Measurements from ENCODE around the gene EIF5. TPM values are rescaled to one million over a fixed set of nuclear protein-coding genes. Genes with fewer than 3 reads are reported as not detected.

EIF5 gene
- total RNA-seq, 1 donor from 2014 or later, result 330 TPM

DNA sequence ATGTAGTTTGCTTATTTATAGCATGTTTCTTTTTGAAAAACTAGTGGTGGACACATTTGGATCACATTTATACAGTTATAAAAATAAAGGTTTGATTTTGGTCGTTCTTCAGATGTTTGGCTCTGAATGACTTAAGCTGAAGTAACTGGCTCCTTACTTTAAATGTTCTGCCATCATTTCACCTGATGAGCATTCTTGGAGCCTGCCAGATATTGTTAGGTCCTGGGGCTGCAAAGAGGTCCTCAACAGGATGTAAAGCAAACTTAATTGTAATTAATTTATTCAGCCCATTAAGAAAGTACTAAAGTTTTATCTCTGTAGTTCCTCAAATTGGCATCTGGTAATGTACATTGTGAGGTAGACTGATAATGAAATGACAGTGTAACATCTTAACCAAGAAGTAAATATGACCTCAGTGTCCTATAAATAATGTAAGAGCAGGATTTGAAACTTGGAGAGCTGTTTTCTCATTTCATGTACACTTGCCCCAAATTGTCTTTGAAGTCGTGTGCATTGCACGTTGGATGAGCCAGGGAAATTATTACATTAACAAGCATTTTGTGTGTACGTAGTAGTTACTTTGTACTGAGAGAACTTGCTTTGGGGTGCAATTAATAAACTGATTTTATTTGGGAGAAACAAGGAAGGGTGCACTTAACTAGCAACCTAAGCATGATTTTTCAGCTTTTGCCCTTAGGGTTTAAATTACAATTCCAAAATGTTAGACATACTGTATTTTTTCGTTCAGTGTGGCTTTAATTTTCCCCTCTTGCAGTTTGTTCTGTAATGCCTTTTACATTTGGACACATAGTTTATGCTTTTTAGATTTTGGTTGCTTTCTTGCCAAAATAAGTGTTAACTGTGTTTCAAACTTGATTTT is 7.5 kb downstream of the EIF5 start:
- Histone ChIP-seq H3K79me2 (ENCODE audit: insufficient read depth, low read length) (peaks cover 40% of the 10 kb centered on the region), H3K4me2 (ENCODE audit: low read length) (no peak overlapping the region), H3K4me3 (ENCODE audit: insufficient read depth, low read depth, low read length) (no peak overlapping the region), H3K4me1 (ENCODE audit: insufficient read depth, low read length) (peaks cover 2% of the 10 kb centered on the region), H2AFZ (ENCODE audit: low read depth, low read length) (no peak overlapping the region), H3K27me3 (ENCODE audit: insufficient read depth, low read length) (no peaks in the 10 kb centered on the region), H3K36me3 (ENCODE audit: insufficient read depth, low read length) (peaks cover 85% of the 10 kb centered on the region), H3K27ac (ENCODE audit: low read depth, low read length) (no peak overlapping the region), H3K9ac (ENCODE audit: low read length) (no peak overlapping the region), H3K9me3 (ENCODE audit: insufficient read depth, low read depth, low read length) (no peaks in the 10 kb centered on the region), H4K20me1 (ENCODE audit: insufficient read depth, low read length) (peaks cover 88% of the 10 kb centered on the region)
- peak overlapping the region; percentile 5 for H3K4me3 Mint-ChIP-seq (ENCODE audit: unreplicated experiment)
- H3K27me3 Mint-ChIP-seq (ENCODE audit: low read depth, unreplicated experiment), result no peaks in the 10 kb centered on the region
- FAIRE-seq (no peak), DNase-seq (ENCODE audit: low read depth) (no peak)
- peaks cover 13% of the 10 kb centered on the region for H3K4me1 Mint-ChIP-seq (ENCODE audit: low read depth, unreplicated experiment)
- TF ChIP-seq, protein P1, sequence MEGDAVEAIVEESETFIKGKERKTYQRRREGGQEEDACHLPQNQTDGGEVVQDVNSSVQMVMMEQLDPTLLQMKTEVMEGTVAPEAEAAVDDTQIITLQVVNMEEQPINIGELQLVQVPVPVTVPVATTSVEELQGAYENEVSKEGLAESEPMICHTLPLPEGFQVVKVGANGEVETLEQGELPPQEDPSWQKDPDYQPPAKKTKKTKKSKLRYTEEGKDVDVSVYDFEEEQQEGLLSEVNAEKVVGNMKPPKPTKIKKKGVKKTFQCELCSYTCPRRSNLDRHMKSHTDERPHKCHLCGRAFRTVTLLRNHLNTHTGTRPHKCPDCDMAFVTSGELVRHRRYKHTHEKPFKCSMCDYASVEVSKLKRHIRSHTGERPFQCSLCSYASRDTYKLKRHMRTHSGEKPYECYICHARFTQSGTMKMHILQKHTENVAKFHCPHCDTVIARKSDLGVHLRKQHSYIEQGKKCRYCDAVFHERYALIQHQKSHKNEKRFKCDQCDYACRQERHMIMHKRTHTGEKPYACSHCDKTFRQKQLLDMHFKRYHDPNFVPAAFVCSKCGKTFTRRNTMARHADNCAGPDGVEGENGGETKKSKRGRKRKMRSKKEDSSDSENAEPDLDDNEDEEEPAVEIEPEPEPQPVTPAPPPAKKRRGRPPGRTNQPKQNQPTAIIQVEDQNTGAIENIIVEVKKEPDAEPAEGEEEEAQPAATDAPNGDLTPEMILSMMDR (IDR thresholded peaks at IDR 0.05; ENCODE audit: insufficient read depth, low read depth, low read length), result no peak
- no peak for TF ChIP-seq EZH2 (IDR thresholded peaks at IDR 0.05; ENCODE audit: insufficient read depth, low read length)
- peaks cover 31% of the 10 kb centered on the region for H3K36me3 Mint-ChIP-seq (ENCODE audit: low read depth, unreplicated experiment)
- no peak overlapping the region for H3K27ac Mint-ChIP-seq (ENCODE audit: unreplicated experiment)
- no peaks in the 10 kb centered on the region for H3K9me3 Mint-ChIP-seq (ENCODE audit: unreplicated experiment)

DNA sequence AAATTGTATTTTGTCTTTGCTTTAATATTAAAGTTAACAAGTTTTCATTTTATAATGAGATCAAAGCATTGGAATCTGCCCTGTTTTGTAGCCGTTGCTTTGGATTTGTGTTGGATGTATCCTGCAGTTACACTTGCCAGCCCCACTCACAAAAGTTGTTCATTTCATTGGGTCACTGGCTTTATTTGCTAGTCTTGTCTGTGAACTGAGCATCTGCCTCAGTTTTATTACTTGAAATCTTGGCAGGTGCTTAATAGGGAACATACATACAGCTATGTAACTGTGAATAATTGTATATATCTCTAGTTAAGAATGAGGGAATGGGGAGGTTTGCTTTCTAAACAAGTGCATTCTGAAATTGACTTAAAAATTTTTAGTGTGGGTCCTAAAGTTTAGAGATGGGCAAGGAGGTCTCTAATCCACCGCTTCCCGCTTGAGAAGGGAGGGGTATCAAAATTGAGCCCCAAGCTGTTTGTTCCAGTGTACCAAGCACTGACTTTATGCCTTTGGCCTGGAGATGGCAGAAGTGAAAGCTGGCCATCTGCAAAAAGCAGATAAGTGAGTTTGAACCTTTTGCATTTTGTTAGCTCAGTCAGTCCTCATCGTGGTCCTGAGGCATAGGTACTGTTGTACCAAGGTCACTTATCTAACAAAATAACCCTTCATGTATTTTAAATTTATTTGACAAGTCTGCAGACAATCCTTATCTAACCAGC is 9.3 kb downstream of the EIF5 start:
- Mint-ChIP-seq H3K9me3 (ENCODE audit: unreplicated experiment) (no peaks in the 10 kb centered on the region), H3K4me1 (ENCODE audit: low read depth, unreplicated experiment) (peaks cover 10% of the 10 kb centered on the region), H3K36me3 (ENCODE audit: low read depth, unreplicated experiment) (peaks cover 20% of the 10 kb centered on the region), H3K27me3 (ENCODE audit: low read depth, unreplicated experiment) (no peaks in the 10 kb centered on the region), H3K4me3 (ENCODE audit: unreplicated experiment) (no peak overlapping the region), H3K27ac (ENCODE audit: unreplicated experiment) (peak overlapping the region; percentile 49)
- Histone ChIP-seq H2AFZ (ENCODE audit: low read depth, low read length) (no peak overlapping the region), H4K20me1 (ENCODE audit: insufficient read depth, low read length) (peaks cover 70% of the 10 kb centered on the region), H3K27me3 (ENCODE audit: insufficient read depth, low read length) (no peaks in the 10 kb centered on the region), H3K27ac (ENCODE audit: low read depth, low read length) (no peak overlapping the region), H3K79me2 (ENCODE audit: insufficient read depth, low read length) (peaks cover 21% of the 10 kb centered on the region), H3K36me3 (ENCODE audit: insufficient read depth, low read length) (peaks cover 66% of the 10 kb centered on the region), H3K4me1 (ENCODE audit: insufficient read depth, low read length) (no peaks in the 10 kb centered on the region), H3K4me2 (ENCODE audit: low read length) (no peak overlapping the region), H3K4me3 (ENCODE audit: insufficient read depth, low read depth, low read length) (no peak overlapping the region), H3K9me3 (ENCODE audit: insufficient read depth, low read depth, low read length) (no peaks in the 10 kb centered on the region), H3K9ac (ENCODE audit: low read length) (no peak overlapping the region)
- no peak for TF ChIP-seq EZH2 (IDR thresholded peaks at IDR 0.05; ENCODE audit: insufficient read depth, low read length)
- TF ChIP-seq, protein P1 (IDR thresholded peaks at IDR 0.05; ENCODE audit: insufficient read depth, low read depth, low read length), result no peak
- no peak for DNase-seq (ENCODE audit: low read depth)
- no peak for FAIRE-seq

All from astrocyte (in vitro differentiated cells and primary cell).